K562 (cell line): ENCODE measurements around the gene MYADM. TPM values are rescaled to one million over a fixed set of nuclear protein-coding genes. Genes with fewer than 3 reads are reported as not detected.

Experiments
- ASH1L ChIP-seq: fragments of 450-650 bp; IDR thresholded peaks from 2 replicates; pipeline ENCODE4 v1.6.1; 2018; ENCODE audit warnings: borderline replicate concordance, mild to moderate bottlenecking, low read depth; ENCODE audit not compliant: partially characterized antibody
- E4F1 ChIP-seq: fragments of 250-450 bp; sonication (Bioruptor Pico); IDR thresholded peaks from 2 replicates; pipeline ENCODE4 v1.5.0; 2021; ENCODE audit warnings: mild to moderate bottlenecking, borderline replicate concordance
- HNRNPH1 ChIP-seq: fragments of 200-400 bp; formaldehyde crosslinking; optimal IDR thresholded peaks from 2 replicates; pipeline ENCODE3; 2017; ENCODE audit warnings: low read depth, mild to moderate bottlenecking, low read length, moderate library complexity
- HNRNPL ChIP-seq: fragments of 200-400 bp; formaldehyde crosslinking; IDR thresholded peaks from 2 replicates; pipeline ENCODE4 v1.6.1; 2017; ENCODE audit warnings: low read depth, mild to moderate bottlenecking, low read length
- IRF2 ChIP-seq: sonication (generic); formaldehyde crosslinking; IDR thresholded peaks from 2 replicates; pipeline ENCODE4 v1.8.1; 2022; ENCODE audit warnings: mild to moderate bottlenecking, missing genetic modification reagents
- MAFK ChIP-seq: IDR thresholded peaks from 2 replicates; pipeline ENCODE4 v1.6.1; 2011; ENCODE audit warnings: low read length, improper control_type of control experiment
- MGA ChIP-seq: fragments of 450-650 bp; IDR thresholded peaks from 2 replicates; pipeline ENCODE4 v1.6.1; 2016; ENCODE audit warnings: mild to moderate bottlenecking, moderate library complexity
- PHB2 ChIP-seq: fragments of 450-650 bp; IDR thresholded peaks from 2 replicates; pipeline ENCODE4 v1.6.1; 2017; ENCODE audit warnings: low read depth
- PHF21A ChIP-seq: fragments of 450-650 bp; IDR thresholded peaks from 2 replicates; pipeline ENCODE4 v1.6.1; 2017; ENCODE audit warnings: low read depth, borderline replicate concordance
- RNF2 ChIP-seq: sonication (generic); IDR thresholded peaks from 2 replicates; pipeline ENCODE4 v1.6.1; 2016
- SPI1 ChIP-seq: IDR thresholded peaks from 2 replicates; pipeline ENCODE4 v1.6.1; 2011; ENCODE audit warnings: low read depth, low read length, control low read depth, borderline replicate concordance
- ZNF124 ChIP-seq: sonication (generic); formaldehyde crosslinking; IDR thresholded peaks from 2 replicates; pipeline ENCODE4 v1.8.1; 2022; ENCODE audit warnings: missing genetic modification reagents
- ZNF133 ChIP-seq: fragments of 250-450 bp; sonication (Bioruptor Pico); IDR thresholded peaks from 2 replicates; pipeline ENCODE4 v1.4.0; 2020; ENCODE audit warnings: mild to moderate bottlenecking
- ZNF408 ChIP-seq: fragments of 250-450 bp; sonication (Bioruptor Pico); IDR thresholded peaks from 2 replicates; pipeline ENCODE4 v1.4.0; 2020; ENCODE audit warnings: low read depth, mild to moderate bottlenecking, moderate library complexity
- ZNF57 ChIP-seq: fragments of 450-650 bp; formaldehyde crosslinking; IDR thresholded peaks from 2 replicates; pipeline ENCODE4 v1.4.0; 2020; ENCODE audit warnings: mild to moderate bottlenecking, moderate library complexity
- polyA plus RNA-seq, 8 experiments: library from polyadenylated mRNA; depleted of rRNA in 4 of 8; stranded (reverse) in 5 of 8; unstranded in 3 of 8; fragments of >200 nt; fragmentation: Nextera tagmentation in 2 of 8; fragmentation: Illumina TruSeq in 1 of 8; extraction: Ambion mirVana in 2 of 8; extraction: Trizol in 1 of 8; gene quantifications; 2 replicates each; pipeline versions ENCODE4 v1.2.1 to v1.2.3, GENCODE V29; 2011 to 2014; ENCODE audit warnings: inconsistent platforms in 1 of 8, missing spikeins in 1 of 8
- total RNA-seq, 7 experiments: library from RNA; depleted of rRNA in 6 of 7; stranded (reverse); fragments of >200 nt in 6 of 7; fragmentation: Illumina TruSeq in 2 of 7; extraction: Trizol in 2 of 7; gene quantifications; 2 replicates each; pipeline versions ENCODE4 v1.2.1 to v1.2.3, GENCODE V29; 2011 to 2021; ENCODE audit warnings: low replicate concordance in 1 of 7

Gene MYADM
- total and polyA plus RNA-seq, 9 of the 15 experiments (the other 6 are each of a cell fraction or from before 2014, with no cell fraction given), result 4.5 to 70.3 (median 14.4) TPM

- TF ChIP-seq HNRNPH1 (no peak), RNF2 (no peak; the same call in 1 of the 2 replicates), ZNF57 (no peak), HNRNPL (no peak), PHB2 (no peak), SPI1 (0 out of 2 replicates have a peak, but pooled peaks have one; percentile 33), MGA (no peak), ZNF408 (CRISPR knock-in tag) (no peak), ZNF124 (no peak), MAFK (no peak), PHF21A (no peak), IRF2 (no peak), ASH1L (no peak), ZNF133 (no peak), E4F1 (CRISPR knock-in tag) (no peak)
Measured at GRCh38 chr19:53867225-53868090, at the start of gene MYADM (continued).
